ENCODE data around the gene METAP1D. TPM values are rescaled to one million over a fixed set of nuclear protein-coding genes. Genes with fewer than 3 reads are reported as not detected.
A peak's percentile ranks its signal among the peaks of the same experiment; 100 is the strongest.

Gene METAP1D
- total and polyA plus RNA-seq, 8 donors: 2.9 to 16.2 (median 4.7) TPM

DNA sequence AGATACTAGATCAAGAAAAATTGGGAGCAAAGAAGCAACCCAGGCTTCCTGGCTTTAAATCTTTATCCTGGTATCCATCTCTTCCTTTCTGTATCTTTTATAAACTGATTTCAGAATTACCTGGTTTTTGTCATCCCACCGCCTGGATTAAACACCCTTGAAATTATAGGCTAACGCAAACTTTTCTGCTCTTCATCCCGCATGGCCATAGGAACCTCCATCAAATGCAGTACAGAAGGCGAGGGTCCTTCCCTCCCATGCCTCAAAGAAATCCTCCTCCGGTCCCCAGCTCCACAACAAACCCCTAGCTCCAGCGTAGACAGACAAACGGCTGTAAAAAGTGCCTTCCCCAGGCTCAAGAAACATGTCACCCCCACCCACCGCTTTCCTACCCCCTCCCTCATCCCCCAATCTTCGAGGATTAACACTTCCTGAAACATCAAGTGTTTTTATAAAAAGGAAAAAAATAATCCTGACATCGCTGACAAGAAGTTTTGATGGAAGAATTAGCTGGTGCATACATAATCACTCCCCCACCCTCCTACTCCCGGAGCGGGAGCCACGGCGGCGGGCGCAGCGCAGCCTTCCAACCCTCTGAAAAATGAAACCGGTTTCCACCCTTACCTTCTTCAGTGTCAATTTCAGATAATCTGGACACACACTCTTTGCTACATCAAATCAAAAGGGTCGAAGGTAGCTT lies 93.1 kb downstream of the METAP1D start:
- intact Hi-C loops (cut with DNase I; ENCODE audit: low total_unique reads): no loop called here
- Histone ChIP-seq H3K27me3 (peaks cover 71 to 100% (median 99%) of the 10 kb centered on the region in 3 donors), H3K9me3 (peaks cover 0 to 7% (median 0%) of the 10 kb centered on the region in 4 donors), H3K36me3 (no peaks in the 10 kb centered on the region), H3K4me3 (no peak overlapping the region), H3K4me1 (peaks cover 30 to 51% (median 49%) of the 10 kb centered on the region in 4 donors), H3K27ac (no peak overlapping the region)
- no peak for DNase-seq
- WGBS, 5 donors: 10 to 17% (median 14%) methylated on average over 19 of the region's 19 CpGs
- TF ChIP-seq POLR2A (IDR thresholded peaks at IDR 0.05) (no peak), CTCF (IDR thresholded peaks at IDR 0.05) (no peak), EP300 (IDR thresholded peaks at IDR 0.05) (no peak), POLR2AphosphoS5 (IDR thresholded peaks at IDR 0.05) (no peak)

DNA sequence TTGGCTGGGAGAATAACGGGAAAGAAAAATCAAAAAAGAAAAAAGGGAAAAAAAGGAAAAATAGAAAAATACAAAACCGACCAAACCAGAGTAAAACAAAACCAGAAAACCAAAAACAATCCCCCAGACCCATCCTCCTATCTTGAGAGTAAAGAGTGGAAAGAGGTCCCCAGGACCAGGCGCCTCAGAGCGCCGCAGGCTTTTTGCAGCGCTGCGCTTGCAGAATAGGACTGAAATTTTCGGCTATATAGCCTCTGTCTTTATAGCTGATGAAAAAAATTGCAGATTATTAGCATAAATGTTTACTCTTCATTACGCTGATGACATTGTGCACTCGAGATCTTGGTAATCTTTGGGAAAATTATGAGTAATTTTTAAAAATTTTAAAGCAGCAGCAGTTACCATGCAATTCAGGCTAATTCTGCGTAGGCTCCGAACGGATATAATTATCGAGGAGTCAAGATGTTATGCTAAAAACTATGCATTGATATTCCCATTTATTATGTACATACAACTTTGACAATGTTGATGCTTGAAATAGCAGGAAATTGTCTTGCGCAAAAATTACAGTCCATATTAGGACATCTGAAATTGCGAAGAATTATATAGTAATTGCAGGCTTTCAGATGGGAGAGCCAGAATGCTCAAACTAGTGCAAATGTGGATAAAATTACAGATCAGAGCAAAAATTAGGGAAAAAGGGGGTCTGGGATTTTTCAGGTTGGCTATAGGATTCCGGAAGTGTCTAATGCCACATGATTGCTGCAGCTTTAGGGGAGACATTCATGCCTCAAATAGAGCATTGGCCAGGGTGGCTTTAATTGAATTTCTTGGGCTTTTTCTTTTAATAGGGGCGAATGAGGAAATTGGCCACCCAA lies 93.9 kb downstream of the METAP1D start:
- DNase-seq: peak in 1 of 2 donors; percentile 12
- TF ChIP-seq POLR2AphosphoS5 (IDR thresholded peaks at IDR 0.05) (no peak), CTCF (IDR thresholded peaks at IDR 0.05) (no peak), POLR2A (IDR thresholded peaks at IDR 0.05) (no peak), EP300 (IDR thresholded peaks at IDR 0.05) (no peak)
- Histone ChIP-seq H3K27ac (no peak overlapping the region), H3K9me3 (peaks cover 0 to under 1% (median 0%) of the 10 kb centered on the region in 4 donors), H3K4me1 (peaks cover 30 to 51% (median 43%) of the 10 kb centered on the region in 4 donors), H3K36me3 (no peaks in the 10 kb centered on the region), H3K27me3 (peaks cover 70 to 100% (median 99%) of the 10 kb centered on the region in 3 donors), H3K4me3 (no peak overlapping the region)
- intact Hi-C loops (cut with DNase I; ENCODE audit: low total_unique reads): no loop called here
- WGBS, 5 donors: 12 to 23% (median 19%) methylated on average over 18 of the region's 18 CpGs

DNA sequence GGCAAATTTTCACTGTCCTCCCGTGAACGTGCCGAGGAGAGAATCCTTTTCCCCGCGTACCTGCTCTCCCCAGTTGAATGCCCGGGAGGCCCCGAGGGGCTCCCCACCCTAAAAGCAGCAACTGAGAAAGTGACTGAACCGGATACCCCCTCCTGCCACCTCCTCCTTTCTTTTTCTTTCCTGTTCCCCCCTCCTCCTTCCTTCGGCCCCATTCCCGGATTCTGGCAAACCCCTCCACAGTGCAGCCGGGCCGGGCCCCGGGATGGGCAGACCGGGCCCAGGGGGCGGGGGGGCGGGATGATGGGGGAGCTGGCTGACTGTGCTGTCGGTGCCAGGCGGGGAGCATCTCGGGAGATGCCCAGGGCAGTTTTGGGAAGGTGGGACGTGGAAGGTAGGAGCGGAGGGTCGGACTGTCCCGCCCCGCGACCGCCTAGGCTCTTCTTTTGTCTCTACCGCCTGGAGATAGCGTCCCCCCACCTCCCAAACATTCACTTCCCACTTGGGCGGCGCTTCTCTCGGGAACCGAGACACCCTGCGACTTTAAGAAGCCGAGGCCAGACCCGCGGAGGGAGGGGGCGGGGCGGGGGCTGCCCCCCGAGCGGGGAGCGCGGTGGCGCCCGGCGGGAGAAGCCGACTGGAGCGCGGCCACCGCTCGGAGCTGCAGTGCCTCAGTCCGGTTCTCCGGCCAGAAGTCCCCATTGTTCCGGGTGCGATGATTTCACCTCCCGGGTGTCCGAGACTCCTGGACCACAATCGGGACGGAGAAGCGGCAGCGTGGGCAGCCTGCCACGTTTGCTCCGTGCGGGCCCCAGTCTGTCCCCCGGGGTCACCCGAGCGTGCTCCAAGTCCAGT lies 94.8 kb downstream of the METAP1D start:
- peaks cover 39 to 57% (median 47%) of the 10 kb centered on the region in 4 donors for H3K4me1 ChIP-seq
- TF ChIP-seq POLR2AphosphoS5 (IDR thresholded peaks at IDR 0.05) (no peak), POLR2A (IDR thresholded peaks at IDR 0.05) (no peak), CTCF (IDR thresholded peaks at IDR 0.05) (no peak), EP300 (IDR thresholded peaks at IDR 0.05) (no peak)
- H3K4me3 ChIP-seq: peak overlapping the region; percentile 31 to 57 (median 41)
- H3K27ac ChIP-seq: no peak overlapping the region
- peaks cover 71 to 100% (median 99%) of the 10 kb centered on the region in 3 donors for H3K27me3 ChIP-seq
- no peaks in the 10 kb centered on the region for H3K9me3 ChIP-seq
- peak in 1 of 2 donors; percentile 64 for DNase-seq
- 2 to 4% (median 3%) methylated on average over 14 to 66 of the region's 66 CpGs for WGBS, 5 donors
- intact Hi-C loops (cut with DNase I; ENCODE audit: low total_unique reads): no loop called here
- H3K36me3 ChIP-seq: no peaks in the 10 kb centered on the region

Measured in stomach (tissue), 9 donors.